Activated CD4-positive, alpha-beta T cell treated with anti-CD3 and anti-CD28 coated beads for 1 hour (primary cell): ENCODE results near the gene PDZD2.
"Not testable (repeated sequence)": the region's sequence is repeated elsewhere in the genome, so short reads cannot be mapped to it uniquely, and the experiment has no call there.

Source experiments
- DNase-seq: peaks from one replicate; pipeline ENCODE4 v3.0.0-alpha.2; 2020

Gene PDZD2

DNA sequence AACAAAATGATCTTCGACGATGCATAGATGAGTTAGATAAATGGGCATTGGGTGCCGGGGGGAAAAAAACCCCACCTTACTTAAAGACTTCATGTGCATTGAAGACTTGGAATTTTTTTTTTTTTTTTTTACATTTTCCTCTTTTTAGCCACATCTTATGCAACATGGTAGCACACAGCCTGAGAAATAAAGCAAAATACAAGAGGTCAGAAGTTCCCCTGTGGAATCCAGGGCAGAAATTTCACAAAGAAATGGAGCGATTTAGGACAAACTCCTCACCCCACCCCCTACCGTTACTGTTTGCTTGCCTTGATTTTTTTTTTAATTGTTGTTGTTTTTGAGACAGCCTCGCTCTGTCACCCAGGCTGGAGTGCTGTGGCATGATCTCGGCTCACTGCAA, 382.0 kb downstream of the PDZD2 start:
- DNase-seq: no peak

GRCh38 chr5:32021771-32022170, 382.8 kb downstream of the PDZD2 start:
- DNase-seq: no peak

DNA sequence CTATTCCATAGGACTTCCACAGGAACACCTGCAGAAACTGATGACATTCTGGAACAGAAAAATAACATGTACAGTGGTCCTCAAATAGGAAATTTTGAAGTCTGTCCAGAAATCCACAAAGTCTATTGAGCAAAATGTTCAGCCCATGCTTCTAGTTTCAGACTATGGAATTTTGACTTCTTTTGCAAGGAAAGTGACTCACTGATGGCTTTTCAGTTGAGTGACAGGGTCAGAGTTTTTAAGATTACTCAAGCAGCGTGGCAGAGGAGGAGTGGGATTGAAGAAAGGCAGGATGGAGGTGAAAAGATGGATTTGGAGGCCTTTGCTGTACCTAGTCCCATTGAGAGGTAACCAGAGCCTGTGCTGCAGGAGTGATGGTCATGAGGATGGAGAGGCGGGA, 383.7 kb downstream of the PDZD2 start:
- DNase-seq: no peak

DNA sequence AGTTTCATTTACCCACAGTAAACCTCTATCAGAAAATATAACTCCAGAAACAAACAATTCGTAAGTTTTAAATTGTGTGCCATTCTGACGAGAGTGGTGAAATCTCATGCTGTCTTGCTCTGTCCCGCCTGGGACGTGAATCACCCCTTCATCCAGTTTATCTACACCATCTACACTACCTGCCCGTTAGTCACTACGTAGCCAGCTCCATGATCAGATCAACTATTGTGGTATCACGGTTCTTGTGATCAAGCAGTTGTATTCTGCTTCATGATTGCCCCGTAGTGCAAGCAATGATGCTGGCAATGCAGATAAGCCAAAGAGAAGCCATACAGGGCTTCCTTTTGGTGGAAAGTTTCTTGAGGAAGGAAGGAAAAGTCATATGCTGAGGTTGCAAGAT, 384.9 kb downstream of the PDZD2 start:
- DNase-seq: no peak

DNA sequence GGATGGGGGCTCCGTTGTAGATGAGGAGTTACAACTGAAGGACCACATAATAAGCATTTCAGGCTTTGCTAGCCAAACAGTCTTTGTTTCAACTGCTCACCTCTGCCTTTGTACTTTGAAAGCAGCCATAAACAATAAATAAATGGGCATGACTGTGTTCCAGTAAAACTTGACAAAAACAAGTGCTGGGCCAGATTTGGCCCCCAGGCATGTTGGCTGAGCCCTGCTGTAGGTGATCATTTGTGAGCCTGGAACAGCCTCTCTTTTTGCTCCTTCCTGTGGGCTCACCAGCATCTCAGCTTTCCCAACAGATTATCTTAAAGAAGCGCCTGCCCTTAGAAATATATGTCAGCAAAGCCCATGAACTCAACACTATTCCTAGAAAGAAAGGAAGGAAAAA, 385.8 kb downstream of the PDZD2 start:
- DNase-seq: no peak

GRCh38 chr5:32027093-32027716, 388.3 kb downstream of the PDZD2 start:
- no peak for DNase-seq

DNA sequence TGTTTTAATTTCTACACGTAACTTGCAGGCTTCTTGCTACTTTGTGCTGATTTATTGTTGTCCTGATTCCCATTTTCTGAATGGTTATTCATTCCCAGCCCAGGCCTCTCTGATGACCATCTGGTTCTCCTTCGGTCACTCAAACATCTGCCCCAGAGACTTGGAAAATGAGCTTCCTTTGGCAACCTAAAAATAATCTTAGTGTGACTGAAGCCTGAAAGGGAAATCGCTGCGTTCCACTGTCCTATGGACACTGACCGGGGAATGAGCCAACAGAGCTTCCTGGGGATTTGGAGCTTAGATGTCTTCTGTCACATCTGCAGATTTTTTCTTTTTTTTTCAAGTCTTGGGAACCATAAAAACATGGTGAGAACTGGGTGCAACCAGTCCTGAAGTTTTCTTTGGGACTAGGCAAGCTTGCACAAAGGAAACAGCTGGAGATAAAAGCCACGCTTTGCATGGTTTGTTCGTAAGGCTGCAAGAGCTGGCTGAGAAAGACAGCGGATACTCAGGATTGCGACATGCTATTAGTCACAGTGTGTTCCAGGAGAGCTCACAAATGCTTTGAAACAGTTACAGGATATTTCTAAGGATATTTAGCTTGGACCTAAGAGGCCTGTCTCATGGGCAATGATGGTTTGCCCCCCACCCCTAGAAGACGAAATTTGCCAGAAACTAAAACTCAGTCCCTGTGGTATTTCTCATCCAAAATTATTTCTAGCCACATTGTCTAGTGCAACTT, 389.0 kb downstream of the PDZD2 start:
- no peak for DNase-seq

GRCh38 chr5:32029261-32029660, 390.3 kb downstream of the PDZD2 start:
- no peak for DNase-seq

DNA sequence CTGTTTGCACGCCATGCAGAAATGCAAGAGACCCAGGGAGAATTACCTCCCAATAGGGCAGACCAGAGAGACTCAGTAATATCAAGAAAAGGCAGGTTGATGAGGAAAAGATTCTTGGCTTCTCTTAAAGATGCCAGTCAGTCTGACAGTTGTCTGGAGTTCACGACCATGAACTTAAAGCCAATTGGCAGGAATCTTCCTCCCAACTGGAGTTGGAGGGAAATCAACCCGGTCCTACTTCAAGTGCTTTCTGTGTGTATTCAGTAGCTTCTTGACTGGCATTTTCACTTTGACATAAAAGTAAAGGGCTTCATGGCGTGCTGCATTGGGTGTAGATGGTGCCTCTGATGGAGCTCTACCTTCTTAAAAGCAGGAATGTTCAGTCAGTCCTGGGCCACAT, 390.9 kb downstream of the PDZD2 start:
- DNase-seq: no peak

- no peak for DNase-seq
Measured at GRCh38 chr5:32030222-32030621, 391.3 kb downstream of the PDZD2 start.

DNA sequence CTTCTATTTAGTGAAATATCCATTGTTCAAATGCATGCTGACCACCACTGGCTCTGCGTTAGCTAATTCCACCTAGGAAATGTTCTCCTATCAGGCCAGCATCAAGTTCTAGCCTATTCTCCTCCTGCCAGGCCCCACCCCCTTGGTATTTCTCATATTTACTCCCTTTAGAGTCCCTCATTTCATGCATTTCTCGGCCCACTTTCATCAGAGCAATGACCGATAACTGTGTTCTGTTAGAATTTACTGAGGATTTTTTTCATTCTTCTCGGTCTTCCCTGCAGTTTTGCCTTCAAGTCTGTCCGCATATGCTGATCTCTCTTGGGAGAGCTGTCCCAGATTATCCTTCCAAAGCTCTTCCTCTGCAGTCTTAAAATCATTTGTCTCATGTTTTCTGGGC, 391.8 kb downstream of the PDZD2 start:
- no peak for DNase-seq

GRCh38 chr5:32031089-32031488, 392.2 kb downstream of the PDZD2 start:
- no peak for DNase-seq

GRCh38 chr5:32038523-32038922, 399.6 kb downstream of the PDZD2 start:
- DNase-seq: no peak

- not testable (repeated sequence) for DNase-seq
Measured at GRCh38 chr5:32039133-32039532, 400.2 kb downstream of the PDZD2 start.

GRCh38 chr5:32039601-32040000, 400.7 kb downstream of the PDZD2 start:
- not testable (repeated sequence) for DNase-seq

DNA sequence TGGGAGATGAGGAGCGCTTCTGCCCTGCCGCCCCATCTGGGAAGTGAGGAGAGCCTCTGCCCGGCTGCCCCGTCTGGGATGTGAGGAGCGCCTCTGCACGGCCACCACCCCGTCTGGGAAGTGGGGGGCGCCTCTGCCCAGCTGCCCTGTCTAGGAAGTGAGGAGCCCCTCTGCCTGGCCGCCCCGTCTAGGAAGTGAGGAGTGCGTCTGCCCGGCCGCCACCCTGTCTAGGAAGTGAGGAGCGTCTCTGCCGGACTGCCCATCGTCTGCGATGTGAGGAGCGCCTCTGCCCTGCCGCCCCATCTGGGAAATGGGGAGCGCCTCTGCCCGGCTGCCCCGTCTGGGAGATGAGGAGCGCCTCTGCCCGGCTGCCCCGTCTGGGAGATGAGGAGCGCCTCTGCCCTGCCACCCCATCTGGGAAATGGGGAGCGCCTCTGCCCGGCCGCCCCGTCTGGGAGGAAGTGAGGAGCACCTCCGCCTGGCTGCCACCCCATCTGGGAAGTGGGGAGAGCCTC, 401.3 kb downstream of the PDZD2 start:
- not testable (repeated sequence) for DNase-seq

GRCh38 chr5:32042551-32042961, 403.6 kb downstream of the PDZD2 start:
- no peak for DNase-seq

- DNase-seq: no peak
Measured at GRCh38 chr5:32043105-32043504, 404.2 kb downstream of the PDZD2 start.

GRCh38 chr5:32044434-32044833, 405.5 kb downstream of the PDZD2 start:
- DNase-seq: no peak

- no peak for DNase-seq
Measured at GRCh38 chr5:32044939-32045338, 406.0 kb downstream of the PDZD2 start.

DNA sequence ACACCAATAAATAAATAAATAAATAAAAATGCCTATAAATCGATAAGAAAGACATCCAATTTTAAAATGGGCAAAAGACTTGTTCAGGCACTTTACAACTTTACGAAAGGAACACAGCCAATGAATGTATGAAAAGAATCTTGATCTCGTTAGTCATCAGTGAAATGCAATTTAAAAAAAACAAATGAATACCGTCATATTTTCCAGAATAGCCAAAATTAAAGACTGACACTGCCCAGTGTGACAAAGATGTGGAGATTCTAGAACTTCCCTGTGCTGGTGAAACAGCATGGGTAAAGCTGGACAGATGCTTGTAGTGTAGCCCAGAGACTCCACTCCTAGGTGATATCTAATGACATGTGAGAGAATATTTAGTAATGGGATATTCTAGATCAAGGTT, 408.1 kb downstream of the PDZD2 start:
- no peak for DNase-seq

- no peak for DNase-seq
Measured at GRCh38 chr5:32051796-32052195, 412.9 kb downstream of the PDZD2 start.

DNA sequence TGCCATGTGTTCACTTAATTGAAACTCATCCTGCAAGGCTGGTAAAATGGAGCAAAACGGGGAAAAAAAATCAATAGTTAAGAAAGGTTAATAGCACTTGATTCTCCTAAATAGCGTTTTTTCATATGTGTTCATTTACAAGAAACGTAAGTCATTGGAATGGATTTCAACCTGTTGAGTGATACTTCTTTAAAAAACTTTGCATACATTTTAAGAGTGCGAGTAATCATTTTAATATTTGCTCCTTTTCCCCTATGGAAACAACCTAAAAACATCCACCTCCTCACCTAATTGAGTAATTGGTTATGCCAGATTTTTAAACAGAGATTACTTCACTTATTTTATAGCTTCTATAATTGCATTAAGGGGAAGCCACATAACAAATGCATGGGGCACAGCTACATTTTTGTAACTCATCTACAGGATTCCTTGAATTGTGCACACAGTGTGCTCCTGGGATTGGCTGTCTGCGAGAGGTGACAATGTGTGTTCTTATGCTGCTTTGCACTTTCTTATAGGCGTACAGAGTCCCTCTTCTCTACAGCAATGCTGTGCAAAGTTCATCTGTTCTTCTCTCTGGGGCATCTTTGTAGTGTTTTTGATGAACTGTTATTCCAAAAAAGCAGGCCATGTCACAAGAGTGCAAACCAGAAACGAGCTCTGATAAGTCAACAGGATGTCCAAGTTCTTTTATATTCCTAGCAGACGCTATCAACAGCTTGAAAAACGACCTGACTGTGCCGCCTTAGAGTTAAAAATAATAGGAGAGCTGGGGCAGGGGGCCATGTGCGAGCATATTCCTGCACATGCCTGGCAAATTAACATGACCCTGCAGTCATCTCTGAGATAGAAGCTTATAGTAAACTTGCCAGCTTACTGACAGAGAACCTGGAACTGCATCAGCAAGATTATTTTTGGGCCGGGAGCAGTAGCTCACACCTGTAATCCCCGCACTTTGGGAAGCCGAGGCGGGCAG, 417.2 kb downstream of the PDZD2 start:
- DNase-seq: no peak
